Activated CD8-positive, alpha-beta memory T cell treated with anti-CD3 and anti-CD28 coated beads for 48 hours (primary cell): ENCODE data around the gene NOL9.
"Not testable (repeated sequence)": the region's sequence is repeated elsewhere in the genome, so short reads cannot be mapped to it uniquely, and the experiment has no call there.

ENCODE experiments used
- DNase-seq, 3 experiments: peaks; one replicate each; pipeline ENCODE4 v3.0.0-alpha.2; 2020; ENCODE audit warnings: low read depth in 2 of 3, low spot score in 2 of 3

NOL9 gene

DNA sequence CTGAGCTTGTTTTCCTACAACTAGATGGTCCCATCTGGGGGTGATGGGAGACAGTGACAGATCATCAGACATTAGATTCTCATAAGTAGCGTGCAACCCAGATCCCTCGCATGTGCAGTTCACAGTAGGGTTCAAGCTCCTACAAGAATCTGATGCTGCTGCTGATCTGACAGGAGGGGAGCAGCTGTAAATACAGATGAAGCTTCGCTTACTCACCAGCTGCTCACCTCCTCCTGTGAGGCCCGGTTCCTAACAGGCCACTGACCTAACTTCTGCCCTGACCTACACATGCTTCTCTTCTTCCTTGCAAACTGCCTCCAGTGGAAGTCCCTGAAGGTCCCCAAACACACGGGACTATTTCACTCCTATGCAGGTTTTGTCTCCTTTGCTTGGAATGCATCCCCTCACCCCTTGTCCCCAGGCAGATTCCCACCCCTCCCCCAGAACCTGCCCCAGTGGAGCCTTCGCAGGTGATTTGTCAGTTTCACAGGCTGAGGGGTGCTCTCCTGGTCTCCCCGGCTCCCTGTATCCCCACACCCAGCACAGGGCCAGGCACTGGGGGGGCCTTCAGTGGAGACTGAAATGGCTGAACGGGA is 19.8 kb upstream of the NOL9 start:
- no peak for DNase-seq

- no peak for DNase-seq
Measured at GRCh38 chr1:6572653-6573383, 18.5 kb upstream of the NOL9 start.

DNA sequence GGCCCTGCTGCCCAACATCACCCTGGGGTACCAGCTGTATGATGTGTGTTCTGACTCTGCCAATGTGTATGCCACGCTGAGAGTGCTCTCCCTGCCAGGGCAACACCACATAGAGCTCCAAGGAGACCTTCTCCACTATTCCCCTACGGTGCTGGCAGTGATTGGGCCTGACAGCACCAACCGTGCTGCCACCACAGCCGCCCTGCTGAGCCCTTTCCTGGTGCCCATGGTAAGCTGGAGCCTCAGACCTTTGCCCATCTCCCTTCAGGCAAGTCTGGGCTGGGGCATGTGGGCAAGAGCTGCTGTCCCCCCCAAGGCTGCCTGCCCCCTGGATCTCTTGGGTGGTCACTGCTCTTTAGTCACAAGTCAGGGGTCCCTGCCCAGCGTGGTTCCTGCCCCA is 16.7 kb upstream of the NOL9 start:
- DNase-seq, result no peak

- DNase-seq, result no peak
Measured at GRCh38 chr1:6570100-6570499, 15.8 kb upstream of the NOL9 start.

DNA sequence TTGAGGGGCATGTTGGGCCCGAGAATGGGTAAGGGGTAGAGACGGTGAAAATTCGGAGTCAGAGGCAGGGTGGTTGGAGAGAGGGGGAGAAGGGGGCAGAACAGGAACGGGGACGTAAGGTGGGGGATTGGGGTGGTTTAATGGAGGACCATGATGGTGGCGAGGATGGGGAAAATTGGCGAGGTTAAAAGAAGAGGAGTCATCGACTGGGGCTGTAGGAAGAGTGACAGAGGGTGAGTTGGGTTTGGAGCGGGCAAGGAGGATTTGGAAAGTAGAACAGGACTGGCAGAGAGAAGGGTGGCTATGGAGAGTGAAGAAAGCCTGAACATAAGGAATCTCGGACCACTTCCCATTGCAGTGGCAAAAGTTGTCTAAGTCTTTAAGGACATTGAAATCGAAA is 14.7 kb upstream of the NOL9 start:
- no peak for DNase-seq

GRCh38 chr1:6560267-6560666 is 6.0 kb upstream of the NOL9 start:
- DNase-seq, result no peak

- not testable (repeated sequence) for DNase-seq
Measured at GRCh38 chr1:6559161-6559560, 4.8 kb upstream of the NOL9 start.

GRCh38 chr1:6557597-6557996 is 3.3 kb upstream of the NOL9 start:
- no peak for DNase-seq

DNA sequence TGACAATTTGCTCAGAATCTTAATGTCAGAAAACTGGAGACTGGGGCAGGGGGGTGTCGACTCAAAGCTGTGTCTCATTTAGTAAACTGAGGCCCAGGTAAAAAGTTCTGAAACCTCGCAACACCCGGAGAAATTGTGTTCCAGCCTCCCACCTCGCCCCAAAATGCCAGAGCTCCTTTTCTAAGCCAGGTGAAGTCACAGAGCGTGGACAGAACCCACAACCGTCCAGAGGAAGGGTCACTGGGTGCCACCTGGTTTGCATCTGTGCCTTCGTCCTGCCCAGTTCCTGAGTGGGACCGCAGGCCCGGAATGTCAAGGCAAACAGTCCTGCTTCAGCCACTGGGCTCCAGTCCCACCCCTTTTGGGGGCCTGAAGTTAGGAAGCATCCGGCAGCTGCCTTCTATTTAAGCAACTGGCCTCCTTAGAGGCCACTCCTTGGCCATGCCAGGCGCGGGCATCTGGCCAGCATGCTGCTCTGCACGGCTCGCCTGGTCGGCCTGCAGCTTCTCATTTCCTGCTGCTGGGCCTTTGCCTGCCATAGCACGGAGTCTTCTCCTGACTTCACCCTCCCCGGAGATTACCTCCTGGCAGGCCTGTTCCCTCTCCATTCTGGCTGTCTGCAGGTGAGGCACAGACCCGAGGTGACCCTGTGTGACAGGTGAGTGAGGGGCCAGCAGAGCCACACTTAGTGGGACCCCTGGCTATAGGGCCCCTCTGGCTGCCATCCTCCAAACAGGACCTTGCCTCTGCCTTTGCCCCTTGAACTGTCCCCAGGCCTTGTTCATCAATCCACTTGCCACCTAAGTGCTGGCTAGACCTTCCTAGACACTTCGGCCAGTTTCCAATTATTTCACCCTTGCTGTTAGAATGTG is 830 bp upstream of the NOL9 start, which contains the start of gene TAS1R1:
TSS of gene TAS1R1 (plus strand) at position 401 of the 872 bp plus-strand sequence. CDS start at position 468, 67 bp downstream.
- no peak for DNase-seq

GRCh38 chr1:6547301-6547700 is 7.0 kb downstream of the NOL9 start:
- DNase-seq, result no peak

- no peak for DNase-seq
Measured at GRCh38 chr1:6546326-6546725, 8.0 kb downstream of the NOL9 start.

- DNase-seq, result no peak
Measured at GRCh38 chr1:6545276-6546112, 8.8 kb downstream of the NOL9 start.

DNA sequence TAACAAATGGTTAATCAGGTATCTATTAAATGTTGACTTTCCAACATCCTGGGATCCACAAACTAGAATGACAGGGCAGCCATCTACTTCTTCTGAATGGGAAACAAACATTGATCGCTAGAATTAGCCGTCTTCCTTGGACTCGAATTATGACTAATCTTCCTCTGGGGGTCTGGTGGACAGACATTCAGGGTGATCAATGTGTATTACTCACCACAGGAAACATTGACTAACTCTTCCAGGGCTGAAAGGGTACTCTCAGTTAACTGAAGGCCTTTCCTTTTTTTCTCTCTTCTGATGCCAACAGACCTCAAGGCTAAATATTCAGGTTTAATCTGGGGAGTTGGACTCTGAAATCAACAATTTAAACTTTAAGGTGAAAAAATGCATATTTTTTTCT is 9.5 kb downstream of the NOL9 start:
- no peak for DNase-seq

DNA sequence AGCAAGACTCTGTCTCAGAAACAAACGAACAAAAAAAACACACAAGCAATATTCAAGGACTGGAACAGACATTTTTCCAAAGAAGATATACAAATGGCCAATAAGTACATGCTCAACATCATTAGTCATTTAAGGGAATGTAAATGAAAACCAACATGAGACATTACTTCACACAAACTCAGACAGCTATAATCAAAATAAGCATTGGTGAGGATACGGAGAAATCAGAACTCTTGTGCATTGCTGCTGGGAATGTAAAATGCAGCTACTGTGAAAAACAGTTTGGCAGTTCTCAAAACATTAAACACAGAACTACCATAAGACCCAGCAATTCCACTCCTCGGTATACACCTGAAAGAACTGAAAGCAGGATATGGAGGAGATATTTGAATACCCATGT is 15.4 kb downstream of the NOL9 start:
- DNase-seq, result no peak

DNA sequence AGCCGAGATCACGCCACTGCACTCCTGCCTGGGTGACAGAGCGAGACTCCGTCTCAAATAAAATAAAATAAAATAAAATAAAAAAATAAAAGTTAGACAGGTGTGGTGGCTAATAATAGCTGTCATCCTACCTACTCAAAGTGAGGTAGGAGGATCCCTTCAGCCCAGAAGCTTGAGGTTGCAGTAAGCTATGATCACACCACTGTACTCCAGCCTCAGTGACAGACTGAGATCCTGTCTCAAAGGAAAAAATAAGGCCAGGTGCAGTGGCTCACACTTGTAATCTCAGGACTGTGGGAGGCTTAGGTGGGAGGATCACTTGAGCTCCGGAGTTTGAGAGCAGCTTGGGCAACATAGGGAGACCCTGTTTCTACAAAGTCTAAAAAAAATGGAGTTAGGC is 18.0 kb downstream of the NOL9 start:
- no peak for DNase-seq

DNA sequence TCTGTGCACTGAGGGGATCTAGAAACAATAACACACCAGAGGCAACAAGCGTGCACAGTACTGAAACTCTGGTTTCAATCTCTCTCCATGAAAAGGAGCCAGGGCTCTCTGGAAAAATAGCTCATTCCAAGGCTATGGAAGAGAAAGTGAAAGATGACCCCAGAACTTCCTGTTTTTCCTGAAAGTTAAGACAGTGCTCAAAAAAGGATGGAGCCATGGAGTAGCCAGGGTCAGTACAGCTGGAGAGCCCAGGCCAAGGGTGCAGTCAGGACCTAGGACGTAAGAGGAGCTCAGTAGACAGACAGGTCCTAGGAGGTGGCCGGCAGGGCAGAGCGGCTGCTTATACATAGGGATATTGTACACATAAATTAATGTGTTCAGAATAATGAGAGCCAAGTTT is 19.1 kb downstream of the NOL9 start:
- no peak for DNase-seq

GRCh38 chr1:6534248-6534822 is 20.0 kb downstream of the NOL9 start:
- DNase-seq, result no peak

DNA sequence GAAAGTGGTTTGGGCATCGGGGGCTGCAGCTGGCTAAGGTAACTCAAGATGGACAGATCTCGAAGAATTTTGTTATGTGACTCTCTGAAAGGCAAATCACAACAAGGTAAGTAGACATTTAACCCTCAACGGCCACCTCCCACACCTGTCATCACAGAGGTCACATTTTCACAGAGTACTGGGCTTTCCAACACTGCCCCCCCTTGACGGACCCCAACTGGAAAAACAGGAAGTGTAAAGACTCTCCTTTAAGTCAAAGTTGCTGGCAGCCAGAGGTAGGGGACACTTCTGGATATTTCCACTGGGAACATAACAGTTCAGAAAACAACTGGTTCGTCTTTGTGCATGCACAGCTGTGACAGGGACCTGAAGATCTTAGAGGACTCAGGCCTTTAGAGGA is 22.3 kb downstream of the NOL9 start:
- DNase-seq, result no peak

DNA sequence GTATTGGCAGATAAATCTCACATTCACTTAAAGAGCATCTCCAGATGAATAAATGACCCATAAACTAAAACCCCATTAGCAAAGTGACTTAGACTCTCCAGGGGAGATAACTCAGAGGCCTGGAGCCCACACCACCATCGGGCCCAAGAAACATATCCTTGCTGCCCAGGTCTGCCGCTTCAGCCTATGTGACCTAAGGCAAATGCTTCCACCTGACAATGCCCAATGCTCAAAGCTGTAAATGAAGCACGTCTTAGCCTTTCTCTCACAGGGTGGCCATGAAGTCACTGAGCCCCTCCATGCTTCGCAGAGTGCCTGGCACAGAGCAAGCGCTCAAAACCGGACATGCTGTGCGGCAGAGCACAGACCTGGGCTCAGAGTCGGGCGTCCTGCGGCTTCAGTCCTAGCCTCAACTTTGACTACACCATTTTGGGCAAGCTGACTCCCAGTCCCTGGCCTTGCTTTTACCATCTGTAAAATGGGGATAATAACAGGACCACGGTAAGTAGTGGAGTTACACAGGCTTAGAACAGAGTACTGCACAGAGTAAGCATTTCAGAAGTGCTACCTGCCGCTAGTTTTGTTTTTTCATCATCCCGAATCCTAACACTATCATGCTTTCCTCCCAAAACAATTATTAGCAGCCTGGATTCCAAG is 23.7 kb downstream of the NOL9 start:
- no peak for DNase-seq

GRCh38 chr1:6528492-6528891 is 25.8 kb downstream of the NOL9 start:
- no peak for DNase-seq
